Bone marrow (tissue), 2 donors: ENCODE measurements around the gene IL15.
"Not testable (repeated sequence)": the region's sequence is repeated elsewhere in the genome, so short reads cannot be mapped to it uniquely, and the experiment has no call there.

Experiments
- DNase-seq, 2 donors: peaks; one replicate each; lab custom pipeline; 2025; lab: John Stamatoyannopoulos, UW

Gene IL15

GRCh38 chr4:141636082-141636770, at the start of gene IL15:
Gene IL15, plus strand, starts transcription at chr4:141636583. Its CDS starts 82,882 bp downstream, at chr4:141719465.
- DNase-seq = peak; percentile 17 to 36

- DNase-seq = no peak
Observed at GRCh38 chr4:141587897-141588296, 48.5 kb upstream of the IL15 start.

- DNase-seq = no peak
Observed at GRCh38 chr4:141595531-141595930, 40.9 kb upstream of the IL15 start.

- DNase-seq = no peak
Observed at GRCh38 chr4:141599853-141600252, 36.5 kb upstream of the IL15 start.

- DNase-seq = not testable (repeated sequence)
Observed at GRCh38 chr4:141604683-141605082, 31.7 kb upstream of the IL15 start.

- no peak for DNase-seq
Observed at GRCh38 chr4:141605425-141605856, 30.9 kb upstream of the IL15 start.

GRCh38 chr4:141609243-141609642, 27.1 kb upstream of the IL15 start:
- DNase-seq = no peak

- DNase-seq = no peak
Observed at GRCh38 chr4:141610365-141610764, 26.0 kb upstream of the IL15 start.

- no peak for DNase-seq
Observed at GRCh38 chr4:141614878-141615586, 21.4 kb upstream of the IL15 start.

- DNase-seq = not testable (repeated sequence)
Observed at GRCh38 chr4:141615587-141615918, 20.8 kb upstream of the IL15 start.

- DNase-seq = no peak
Observed at GRCh38 chr4:141620715-141621114, 15.7 kb upstream of the IL15 start.

- no peak for DNase-seq
Observed at GRCh38 chr4:141625023-141625422, 11.4 kb upstream of the IL15 start.

GRCh38 chr4:141630854-141631253, 5.5 kb upstream of the IL15 start:
- no peak for DNase-seq

GRCh38 chr4:141635736-141636081, 674 bp upstream of the IL15 start:
- no peak for DNase-seq

GRCh38 chr4:141636771-141637460, 533 bp downstream of the IL15 start:
- peak; percentile 1 to 45 for DNase-seq

- DNase-seq = no peak
Observed at GRCh38 chr4:141637565-141637964, 1.2 kb downstream of the IL15 start.

- DNase-seq = no peak
Observed at GRCh38 chr4:141638230-141638629, 1.8 kb downstream of the IL15 start.

GRCh38 chr4:141640696-141641095, 4.3 kb downstream of the IL15 start:
- no peak for DNase-seq

GRCh38 chr4:141642063-141642462, 5.7 kb downstream of the IL15 start:
- no peak for DNase-seq

GRCh38 chr4:141642711-141643110, 6.3 kb downstream of the IL15 start:
- DNase-seq = no peak

- DNase-seq = no peak
Observed at GRCh38 chr4:141643557-141643956, 7.2 kb downstream of the IL15 start.

GRCh38 chr4:141645611-141646340, 9.4 kb downstream of the IL15 start:
- DNase-seq = no peak

- no peak for DNase-seq
Observed at GRCh38 chr4:141646969-141647368, 10.6 kb downstream of the IL15 start.
